Omental fat pad (tissue), 4 donors: ENCODE data around the gene GLDC. TPM values are rescaled to one million over a fixed set of nuclear protein-coding genes. Genes with fewer than 3 reads are reported as not detected.
"Not testable (repeated sequence)": the region's sequence is repeated elsewhere in the genome, so short reads cannot be mapped to it uniquely, and the experiment has no call there.

ENCODE experiments used
- ATAC-seq: fragments of 150-250 bp; one replicate; pipeline ENCODE4 v1.9.1; 2016; ENCODE audit warnings: mild to moderate bottlenecking, moderate library complexity; ENCODE audit not compliant: low FRiP score
- DNase-seq: peaks from one replicate; pipeline ENCODE4 v3.0.0-alpha.2; 2019; ENCODE audit warnings: low spot score
- CTCF ChIP-seq, 3 donors: fragments of 450-650 bp; IDR thresholded peaks; one replicate each; pipeline ENCODE4 v1.5.1; 2016 to 2017; ENCODE audit warnings: antibody characterized with exemption in 3 of 3, mild to moderate bottlenecking in 3 of 3, moderate library complexity in 2 of 3
- total RNA-seq, 4 donors: library from RNA; depleted of rRNA; stranded (reverse); fragments of >200 nt; gene quantifications; one replicate each; pipeline ENCODE4 v1.1.0, GENCODE V29; 2016

GLDC gene
- total RNA-seq, 4 donors from 2014 or later = 0.13 to 1.7 (median 0.46) TPM; not detected in 1

GRCh38 chr9:6551136-6551535, 94.4 kb downstream of the GLDC start:
- DNase-seq (no peak), ATAC-seq (no peak)
- TF ChIP-seq CTCF (IDR thresholded peaks at IDR 0.05) = no peak

DNA sequence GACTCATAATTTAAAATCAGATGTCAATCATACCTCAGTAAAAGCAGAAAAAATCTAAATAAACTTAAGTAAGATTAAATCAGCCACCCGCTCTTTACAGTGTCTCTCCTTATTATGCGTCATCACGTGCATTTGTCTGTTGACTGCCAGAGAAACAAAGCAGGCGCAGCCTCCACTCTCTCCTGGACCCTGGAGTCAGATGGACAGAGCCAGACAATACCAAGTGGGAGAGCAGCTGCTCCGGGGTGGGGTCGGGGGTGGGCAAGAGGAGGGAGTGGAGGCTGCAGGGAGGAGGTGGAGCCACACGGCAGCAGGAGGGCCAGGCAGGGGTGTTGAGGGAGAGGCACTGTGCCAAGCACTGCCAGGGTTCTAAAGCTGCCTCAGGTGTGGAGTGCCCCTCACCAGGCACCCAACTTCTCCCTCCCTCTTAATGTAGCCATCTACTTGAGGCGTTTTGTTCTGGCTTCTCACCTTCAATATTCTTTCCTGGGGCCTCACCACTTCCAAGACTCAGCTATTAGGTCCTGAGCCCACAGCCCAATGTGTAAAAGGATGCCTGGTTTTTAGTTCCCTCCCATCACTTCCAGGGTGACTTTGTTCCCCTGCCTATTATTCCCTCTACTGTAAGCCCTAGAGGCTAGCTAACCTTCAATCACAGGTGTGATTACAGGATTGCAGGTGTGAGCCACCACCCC, 96.3 kb downstream of the GLDC start:
- DNase-seq (no peak), ATAC-seq (no peak)
- no peak for TF ChIP-seq CTCF (IDR thresholded peaks at IDR 0.05)

DNA sequence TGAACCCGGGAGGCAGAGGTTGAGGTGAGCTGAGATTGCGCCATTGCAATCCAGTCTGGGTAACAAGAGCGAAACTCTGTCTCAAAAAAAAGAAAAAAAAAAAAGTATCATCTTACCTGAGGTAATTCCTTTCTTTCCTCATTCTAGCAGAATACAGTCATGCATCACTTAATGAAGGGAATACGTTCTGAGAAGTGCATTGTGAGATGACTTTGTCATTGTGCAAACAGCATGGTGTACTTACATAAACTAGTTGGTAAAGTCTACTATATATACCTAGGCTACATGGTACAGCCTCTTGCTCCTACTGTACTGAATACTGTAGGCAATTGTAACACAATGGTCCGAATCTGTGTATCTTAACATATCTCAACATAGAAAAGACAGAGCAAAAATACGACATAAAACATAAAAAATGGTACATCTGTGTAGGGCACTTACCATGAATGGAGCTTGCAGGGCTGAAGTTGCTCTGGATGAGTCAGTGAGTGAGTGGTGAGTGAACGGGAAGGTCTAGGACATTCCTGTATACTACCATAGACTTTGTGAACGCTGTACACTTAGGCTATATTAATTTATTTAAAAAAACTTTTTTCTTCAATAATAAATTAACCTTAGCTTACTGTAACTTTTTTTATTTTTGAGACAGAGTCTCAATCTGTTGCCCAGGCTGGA, 100.4 kb downstream of the GLDC start:
- DNase-seq = no peak
- no peak for TF ChIP-seq CTCF (IDR thresholded peaks at IDR 0.05)
- ATAC-seq = no peak

DNA sequence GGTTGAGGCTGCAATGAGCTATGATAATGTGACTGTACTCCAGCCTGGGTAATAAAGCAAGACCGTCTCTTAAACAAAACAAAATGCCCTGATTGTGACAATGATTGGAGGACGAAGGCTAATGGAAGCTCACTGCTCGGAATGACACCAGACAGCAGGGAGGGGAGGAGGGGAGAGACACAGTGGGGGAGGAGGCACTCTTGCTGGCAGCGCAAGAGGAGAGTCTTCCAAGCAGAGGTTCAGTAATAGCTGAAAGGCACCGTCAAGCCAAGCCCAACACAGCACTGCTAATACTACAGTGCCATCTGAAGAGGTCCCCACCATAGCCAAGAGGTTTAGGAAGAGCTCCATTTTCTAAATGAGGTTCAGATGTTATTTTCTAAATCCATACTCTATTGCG, 102.3 kb downstream of the GLDC start:
- no peak for ATAC-seq
- no peak for DNase-seq
- TF ChIP-seq CTCF (IDR thresholded peaks at IDR 0.05) = no peak

GRCh38 chr9:6542617-6543016, 102.9 kb downstream of the GLDC start:
- ATAC-seq, DNase-seq: not testable (repeated sequence)

- ATAC-seq = peak; percentile 37
- no peak for TF ChIP-seq CTCF (IDR thresholded peaks at IDR 0.05)
- no peak for DNase-seq
These were observed 106.9 kb downstream of the GLDC start for GRCh38 chr9:6538666-6539071.

DNA sequence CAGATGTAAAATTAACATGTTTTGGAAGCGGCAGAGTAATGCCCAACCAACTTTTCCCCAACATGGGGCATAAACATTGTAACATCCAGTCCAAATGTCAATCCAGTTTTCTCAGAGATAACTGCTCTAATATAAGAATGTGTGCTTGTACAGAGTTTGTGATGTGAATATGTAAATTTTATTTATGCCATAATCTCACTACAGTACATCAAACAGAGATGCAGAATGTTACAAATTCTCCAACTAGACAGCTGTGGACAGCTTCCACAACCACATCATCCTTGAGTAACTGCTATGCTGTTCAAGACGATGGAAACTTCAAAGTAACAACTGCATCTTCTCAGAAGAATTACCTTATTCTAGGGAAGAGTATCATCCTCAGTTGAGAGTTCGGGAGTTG, 109.9 kb downstream of the GLDC start:
- ATAC-seq (no peak), DNase-seq (no peak)
- TF ChIP-seq CTCF (IDR thresholded peaks at IDR 0.05) = no peak
